ENCODE results near the gene LCLAT1.

Gene LCLAT1

GRCh38 chr2:30680121-30680520, 233.1 kb downstream of the LCLAT1 start:
- no peak for FAIRE-seq

DNA sequence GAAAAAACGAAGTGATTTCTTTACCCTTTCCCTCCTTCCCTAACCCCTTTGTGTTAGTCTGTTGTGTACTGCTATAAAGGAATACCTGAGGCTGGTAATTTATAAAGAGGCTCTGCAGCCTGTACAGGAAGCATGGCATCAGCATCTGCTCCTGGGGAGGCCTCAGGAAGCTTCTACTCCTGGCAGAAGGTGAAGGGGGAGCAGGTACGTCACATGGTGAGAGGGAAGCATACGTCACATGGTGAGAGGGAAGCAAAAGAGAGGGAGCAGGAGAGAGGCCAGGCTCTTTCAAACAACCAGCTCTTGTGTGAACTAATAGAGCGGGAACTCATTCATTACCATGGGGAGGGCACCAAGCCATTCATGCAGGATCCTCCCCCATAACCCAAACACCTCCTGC, 234.0 kb downstream of the LCLAT1 start:
- FAIRE-seq, result no peak

DNA sequence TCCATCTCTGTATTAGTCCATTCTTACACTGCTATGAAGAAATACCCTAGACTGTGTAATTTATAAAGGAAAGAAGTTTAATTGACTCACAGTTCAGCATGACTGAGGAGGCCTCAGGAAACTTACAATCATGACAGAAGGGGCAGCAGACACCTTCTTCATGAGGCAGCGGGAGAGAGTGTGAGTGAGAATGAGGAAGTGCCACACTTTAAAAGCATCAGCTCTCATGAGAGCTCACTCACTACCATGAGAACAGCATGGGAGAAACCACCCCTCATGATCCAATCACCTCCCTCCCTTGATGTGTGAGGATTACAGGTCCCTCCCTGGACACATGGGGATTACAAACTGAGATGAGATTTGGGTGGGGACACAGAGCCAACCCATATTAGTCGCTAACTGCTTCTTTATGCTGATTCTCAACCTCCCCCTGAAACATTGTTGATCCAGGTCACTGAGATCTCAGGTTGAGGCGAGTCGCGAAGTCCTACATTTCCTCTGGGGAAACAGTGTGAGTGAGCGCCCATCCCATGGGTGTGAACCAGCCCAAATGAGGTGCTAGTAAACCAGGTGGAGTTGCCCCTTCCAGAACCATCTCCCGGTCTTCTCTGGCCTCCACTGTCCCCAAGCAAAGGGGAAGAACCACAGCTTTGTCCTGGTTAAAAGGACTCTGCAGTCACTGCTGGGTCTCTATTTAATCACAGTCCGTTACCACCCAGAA, 236.3 kb downstream of the LCLAT1 start:
- no peak for FAIRE-seq

DNA sequence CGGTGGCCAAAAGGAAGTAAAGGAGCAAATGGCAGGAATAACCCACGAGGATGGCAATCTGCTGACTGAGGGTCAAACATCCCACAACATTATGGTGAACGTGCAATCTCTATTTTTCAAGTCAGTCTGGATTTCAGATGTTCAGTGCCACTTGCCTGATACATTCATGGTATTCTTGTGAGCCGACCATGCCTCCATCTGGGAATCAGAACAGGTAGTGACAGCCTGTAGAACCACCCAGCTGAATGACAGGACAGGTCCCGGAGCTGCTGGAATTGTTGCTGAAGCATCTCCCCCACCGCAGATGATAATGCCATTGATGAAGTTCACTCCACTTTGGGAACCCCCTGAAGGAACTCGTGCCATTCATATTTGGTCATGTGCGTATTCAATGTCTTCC, 237.0 kb downstream of the LCLAT1 start:
- no peak for FAIRE-seq

- FAIRE-seq, result no peak
These were observed 237.5 kb downstream of the LCLAT1 start for GRCh38 chr2:30684516-30684915.

- no peak for FAIRE-seq
These were observed 237.9 kb downstream of the LCLAT1 start for GRCh38 chr2:30684996-30685395.

DNA sequence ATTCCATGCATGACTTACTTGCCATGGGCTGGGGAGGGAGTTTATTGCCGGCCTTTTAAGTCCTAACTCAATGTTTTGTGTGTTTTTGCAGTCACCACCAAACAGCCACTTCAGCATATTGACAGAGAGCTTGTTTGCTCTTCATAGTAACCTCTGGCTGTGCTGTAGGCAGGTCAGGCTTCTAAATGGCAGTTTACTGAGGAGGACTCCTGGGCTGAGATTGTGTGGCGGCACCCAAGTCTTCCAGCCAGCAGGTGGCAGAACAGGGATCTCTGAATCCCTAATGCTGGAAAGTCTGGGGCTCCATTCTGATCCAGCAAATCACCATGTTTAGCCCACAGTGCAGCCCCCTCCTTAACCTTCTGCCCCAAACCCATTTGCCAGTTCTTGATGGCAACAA, 239.0 kb downstream of the LCLAT1 start:
- no peak for FAIRE-seq

GRCh38 chr2:30686669-30687068, 239.6 kb downstream of the LCLAT1 start:
- FAIRE-seq, result no peak

DNA sequence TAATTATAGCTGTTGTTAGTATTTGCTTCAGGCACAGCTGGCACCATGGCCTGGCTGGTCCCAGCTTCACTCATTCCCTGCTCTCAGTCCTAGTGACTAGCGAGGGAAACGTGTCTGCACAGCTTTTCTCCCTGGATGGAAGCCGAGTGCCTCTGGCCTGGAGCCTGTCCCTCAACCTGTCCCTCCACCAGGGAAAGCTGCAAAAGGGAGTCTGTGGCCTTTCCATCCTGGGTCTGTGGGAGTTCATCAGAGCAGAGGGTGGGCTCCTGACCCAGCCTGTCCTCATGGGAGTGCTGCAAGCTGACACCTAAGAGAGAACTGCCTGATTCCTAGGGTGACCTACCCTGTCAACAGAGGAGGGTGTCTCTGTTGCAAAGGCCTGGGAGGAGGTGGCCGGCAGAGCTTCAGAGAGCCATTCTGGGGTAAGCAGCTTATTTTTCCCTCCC, 241.9 kb downstream of the LCLAT1 start:
- FAIRE-seq, result no peak

- no peak for FAIRE-seq
These were observed 242.6 kb downstream of the LCLAT1 start for GRCh38 chr2:30689496-30690125.

GRCh38 chr2:30690126-30690561, 243.1 kb downstream of the LCLAT1 start:
- FAIRE-seq, result no peak

DNA sequence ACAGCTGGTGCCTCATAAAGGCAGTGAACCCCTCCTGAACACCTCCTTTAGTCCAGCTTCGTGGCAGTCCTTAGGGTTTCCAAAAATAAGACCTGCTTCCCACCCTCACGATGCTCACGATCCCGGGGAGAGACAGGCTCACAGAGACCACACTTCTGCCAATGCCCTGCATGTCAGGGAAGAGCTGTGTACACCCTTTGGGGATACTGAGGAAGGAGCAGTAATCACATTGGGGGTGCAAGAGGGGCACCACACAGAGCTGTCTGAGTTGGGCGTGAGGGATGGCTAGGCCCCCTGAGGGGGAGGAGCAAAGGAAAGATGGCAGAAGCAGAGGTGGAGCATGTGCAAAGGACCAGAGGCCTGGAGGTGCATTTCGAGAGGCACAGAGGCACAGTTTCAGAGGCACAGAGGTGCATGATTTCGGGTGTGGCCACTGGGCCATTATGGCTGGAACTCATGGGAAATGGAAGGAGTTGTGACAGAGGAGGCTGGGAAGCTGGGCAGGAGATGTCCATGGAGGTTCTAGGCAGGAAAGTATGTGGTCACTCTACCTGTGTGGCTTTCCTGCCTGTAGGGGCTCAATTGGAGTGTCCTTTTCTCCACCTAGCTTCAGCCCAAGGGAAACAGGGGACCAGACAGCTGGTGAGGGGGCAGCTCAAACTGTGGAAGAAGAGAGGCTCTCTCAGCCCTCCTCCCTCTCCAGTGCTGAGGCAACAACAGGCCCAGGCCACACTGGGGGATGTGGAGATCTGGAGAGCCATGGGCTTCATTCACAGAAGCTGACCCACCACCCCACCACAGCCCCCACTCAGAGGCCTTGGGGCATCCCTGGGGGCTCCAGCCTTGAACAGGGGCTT, 244.3 kb downstream of the LCLAT1 start:
- no peak for FAIRE-seq

- FAIRE-seq, result no peak
These were observed 245.1 kb downstream of the LCLAT1 start for GRCh38 chr2:30691948-30692828.

- no peak for FAIRE-seq
These were observed 245.8 kb downstream of the LCLAT1 start for GRCh38 chr2:30692829-30693275.

Measured in G401.6 (cell line).